DND-41 (cell line): ENCODE data around the gene CNNM1.

Source experiments
- CTCF ChIP-seq: IDR thresholded peaks from 2 replicates; pipeline ENCODE4 v1.5.1; 2012; ENCODE audit warnings: borderline replicate concordance, low read length, moderate library complexity, mild to moderate bottlenecking; ENCODE audit not compliant: poor library complexity, severe bottlenecking; ENCODE audit errors: extremely low read depth
- EZH2 ChIP-seq: IDR thresholded peaks from 3 replicates; pipeline ENCODE4 v1.6.1; 2012; ENCODE audit warnings: borderline replicate concordance, low read depth, mild to moderate bottlenecking, moderate library complexity, low read length, inconsistent platforms; ENCODE audit not compliant: severe bottlenecking

GRCh38 chr10:99329554-99330346 lies 594 bp downstream of the CNNM1 start:
- TF ChIP-seq CTCF (no peak), EZH2 (no peak)
